NCI-H2171 (cell line): ENCODE measurements around the gene AGAP1.

Source experiments
- DNase-seq: peaks from one replicate; lab custom pipeline; 2025; lab: John Stamatoyannopoulos, UW

Gene AGAP1

DNA sequence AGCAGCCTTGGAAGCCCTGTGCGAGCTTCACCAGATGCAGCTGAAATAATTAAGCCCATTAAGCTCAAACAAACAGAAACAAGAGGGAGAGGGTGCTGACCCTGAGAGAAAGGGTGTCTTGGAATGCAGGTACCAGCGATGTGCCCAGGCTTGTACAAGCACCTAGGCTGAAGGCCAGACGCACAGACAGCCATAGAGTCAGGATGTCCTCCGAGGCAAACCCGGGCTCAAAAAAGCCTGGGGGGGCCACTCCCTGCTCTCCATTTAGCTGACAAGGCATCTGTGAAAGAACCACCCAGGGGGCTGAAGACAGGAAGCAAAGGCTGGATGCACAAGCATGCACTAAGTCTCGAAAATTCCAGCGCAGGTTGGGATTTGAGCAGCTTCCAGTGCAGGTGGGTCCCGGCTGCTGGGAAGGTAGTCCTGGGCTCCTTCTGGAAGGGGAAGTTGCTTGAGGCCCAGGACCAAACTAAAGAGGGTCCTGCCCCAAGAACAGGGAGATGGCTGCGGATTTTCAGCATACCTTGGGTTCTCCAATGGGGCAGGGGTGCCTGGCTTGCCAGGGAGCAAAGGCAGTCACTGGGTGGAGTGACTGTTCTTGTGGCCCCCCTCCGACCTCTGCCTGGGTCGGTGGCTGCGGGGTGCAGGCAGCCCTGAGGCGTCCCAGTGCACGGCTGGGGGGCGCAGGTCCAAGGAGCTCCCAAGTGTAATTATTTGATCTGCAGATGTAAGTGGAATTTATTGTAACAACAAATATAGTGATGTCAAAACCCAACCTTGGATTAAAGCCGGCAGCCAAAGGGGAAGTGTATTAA lies 668.4 kb downstream of the AGAP1 start:
- no peak for DNase-seq

DNA sequence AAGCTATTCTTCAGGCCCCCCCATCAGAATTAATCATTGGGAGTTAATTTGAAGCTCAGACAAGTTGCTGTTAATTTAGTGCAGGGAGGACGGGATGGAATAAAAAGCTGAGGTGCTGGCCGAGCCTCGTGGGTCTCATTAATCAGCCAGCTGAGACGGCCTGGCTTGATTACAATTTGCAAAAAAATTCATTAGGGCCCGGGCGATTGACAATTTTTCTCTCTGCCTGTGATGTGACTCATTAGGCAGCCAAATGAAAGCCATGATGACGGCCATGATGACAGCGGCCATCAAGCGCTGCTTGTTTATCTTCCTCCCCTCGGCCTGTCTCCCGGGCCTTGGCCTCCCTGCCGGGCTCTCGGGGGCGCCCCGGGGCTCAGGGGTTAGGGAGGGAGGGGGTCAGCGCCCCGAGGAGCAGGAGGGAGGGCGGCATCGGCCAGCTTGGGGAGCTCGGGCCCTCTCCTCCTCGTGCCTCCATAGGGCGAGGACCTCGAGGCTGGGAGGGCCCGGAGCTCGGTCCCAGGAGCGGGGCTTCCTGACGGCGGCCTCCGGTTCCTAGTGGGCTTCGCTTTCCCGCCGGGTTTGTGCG lies 669.1 kb downstream of the AGAP1 start:
- DNase-seq, result no peak

DNA sequence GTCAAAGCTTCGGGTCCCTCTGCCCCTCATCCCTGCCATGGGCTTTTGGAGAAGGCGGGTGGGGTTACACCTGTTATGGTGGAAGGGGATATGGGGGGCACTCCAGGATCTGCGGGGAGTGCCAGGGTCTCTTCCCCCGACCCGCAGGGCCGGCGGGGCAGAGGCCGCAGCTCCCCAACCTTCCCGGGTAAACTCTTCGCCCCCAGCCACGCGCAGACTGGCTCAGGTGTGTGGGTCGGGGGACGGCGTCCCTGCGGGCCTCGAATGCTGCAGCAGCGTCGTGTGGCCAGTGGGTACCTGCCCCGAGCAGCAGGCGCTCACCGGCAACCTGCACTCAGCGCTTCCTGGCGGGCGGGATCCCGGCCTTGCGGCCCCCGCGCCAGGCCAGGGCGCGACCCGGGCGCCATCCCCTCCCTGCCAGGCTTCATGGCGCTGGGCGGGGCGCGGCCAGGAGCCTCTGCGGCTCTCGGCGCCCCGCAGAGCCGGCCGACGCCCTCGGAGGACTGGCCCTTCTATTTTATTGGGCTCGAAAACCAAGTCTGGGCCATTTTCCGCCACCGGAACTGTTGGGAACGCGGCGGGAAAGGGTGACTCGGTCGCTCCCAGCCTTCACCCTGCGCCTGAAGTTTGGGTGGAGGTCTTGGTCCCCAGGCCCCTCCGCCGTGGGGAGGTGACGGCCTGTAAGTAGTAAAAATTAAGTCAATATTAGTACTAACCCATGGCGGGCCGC lies 669.8 kb downstream of the AGAP1 start:
- no peak for DNase-seq

DNA sequence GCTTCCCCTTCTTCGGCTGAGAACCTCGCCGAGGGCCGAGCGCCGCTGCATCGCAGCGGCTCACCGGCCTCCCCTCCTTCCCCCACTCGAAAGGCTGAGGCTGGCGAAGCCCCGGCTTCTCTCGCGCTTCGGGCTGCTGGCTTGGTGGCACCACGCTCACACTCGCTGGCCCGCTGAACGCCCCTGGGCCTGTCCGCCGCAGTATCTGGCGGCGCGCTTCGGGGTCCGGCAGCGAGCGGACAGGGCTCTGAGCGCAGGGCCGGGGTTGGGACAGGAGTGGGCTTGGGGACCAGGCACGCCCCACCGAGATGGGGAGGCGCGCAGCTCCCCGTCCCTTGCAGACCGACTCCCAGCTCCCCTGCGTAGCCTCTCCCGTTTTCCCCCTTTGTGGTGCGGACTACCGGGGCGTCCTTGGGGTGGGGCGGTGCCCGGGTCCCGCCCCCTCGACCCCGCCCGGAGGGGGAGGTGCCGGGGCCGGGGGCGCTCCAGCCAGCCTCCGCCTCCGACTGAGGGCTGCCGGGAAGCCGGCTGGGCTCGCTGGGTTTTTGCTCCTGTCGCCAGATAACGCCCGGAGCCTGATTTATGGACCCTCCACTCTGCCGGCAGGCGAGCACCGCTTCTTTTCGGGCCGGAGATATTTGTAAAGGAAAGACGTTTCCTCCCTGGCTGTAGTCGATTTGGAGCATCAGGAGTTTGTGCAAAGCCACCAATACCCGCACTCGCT lies 670.5 kb downstream of the AGAP1 start:
- DNase-seq, result no peak

DNA sequence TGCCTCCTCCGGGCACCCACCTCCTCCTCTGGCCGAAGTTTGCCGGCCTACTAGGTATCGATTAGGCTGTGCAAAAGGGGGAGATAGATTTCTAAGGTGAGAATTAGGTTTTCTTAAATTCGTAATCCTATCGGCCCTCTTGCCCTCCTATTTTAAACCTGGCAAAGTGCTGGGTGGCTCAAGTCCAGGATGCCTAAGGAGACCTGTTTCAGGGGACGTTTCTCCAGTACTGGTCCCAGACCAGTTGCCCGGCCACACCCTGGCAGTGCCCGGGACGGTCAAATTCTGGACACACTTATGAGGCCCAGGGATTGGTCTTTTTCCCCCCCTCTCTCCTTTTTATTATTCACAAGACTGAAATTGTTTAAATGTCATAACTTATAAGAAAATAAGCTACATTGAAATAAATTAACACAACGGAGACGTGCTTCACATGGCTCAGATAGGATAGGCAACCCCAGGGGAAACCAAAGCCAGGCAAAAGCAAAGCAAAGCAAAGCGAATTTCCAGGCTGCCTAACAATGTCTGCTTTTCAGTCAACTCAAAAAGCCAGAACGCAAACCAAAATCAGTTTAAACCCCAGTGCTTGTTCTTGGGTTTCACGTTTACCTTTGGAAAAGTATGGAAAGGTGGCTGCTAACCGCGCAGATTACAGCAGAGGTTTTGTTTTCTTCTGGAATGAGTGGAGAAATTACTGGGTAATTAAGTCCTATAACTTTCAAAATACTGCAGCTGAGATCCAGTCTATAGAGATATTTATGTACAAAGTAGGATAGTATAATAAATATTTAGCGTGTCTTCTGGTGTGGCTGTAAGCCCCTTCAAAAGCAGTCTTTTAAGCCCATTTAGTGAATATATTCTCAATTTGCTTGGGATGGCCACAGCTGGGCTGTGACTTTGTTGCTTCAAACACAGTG lies 671.3 kb downstream of the AGAP1 start:
- no peak for DNase-seq

DNA sequence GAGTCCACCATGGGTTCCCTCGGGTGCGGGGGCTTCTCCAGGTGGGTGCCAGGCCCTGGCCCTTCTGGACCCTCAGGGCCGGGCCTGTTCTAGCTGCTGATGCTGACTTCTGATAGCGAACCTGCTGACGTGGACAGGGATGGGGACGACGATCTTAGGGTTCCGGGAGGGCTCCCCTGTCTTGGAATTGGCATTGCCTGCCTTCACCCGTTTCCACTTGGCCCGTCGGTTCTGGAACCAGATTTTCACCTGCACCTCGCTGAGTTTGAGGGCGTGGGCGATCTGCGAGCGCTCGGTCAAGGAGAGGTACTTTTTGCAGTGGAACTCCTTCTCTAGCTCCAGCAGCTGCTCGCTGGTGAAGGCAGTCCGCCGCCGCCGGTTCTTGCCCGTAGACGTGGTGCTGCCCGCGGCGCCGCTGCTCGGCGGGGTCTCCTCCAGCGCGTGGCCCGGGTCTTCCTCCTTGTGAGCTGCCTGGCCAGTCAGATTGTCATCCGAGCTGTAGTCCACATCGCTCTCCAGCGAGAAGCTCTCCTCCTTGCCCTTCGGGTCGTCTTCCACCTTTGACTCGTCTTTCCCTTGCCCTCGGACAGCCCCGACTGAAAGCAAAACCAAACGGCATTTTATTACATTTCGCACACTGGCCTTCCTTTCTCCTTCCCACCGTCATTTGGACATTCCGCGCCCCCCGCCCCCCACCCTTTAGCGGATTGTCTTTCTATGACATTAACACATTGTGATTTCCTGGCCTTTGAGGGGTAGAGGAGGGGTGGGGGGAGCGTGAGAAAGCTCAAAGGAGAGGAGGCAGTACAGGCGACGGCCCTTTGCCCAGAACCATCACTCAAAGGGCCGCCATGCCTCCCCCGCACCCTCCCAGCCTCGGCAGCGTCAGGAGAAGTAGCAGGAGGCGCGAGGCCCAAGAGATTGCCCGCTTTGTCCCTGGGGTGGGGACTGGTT lies 672.3 kb downstream of the AGAP1 start:
- DNase-seq, result no peak

DNA sequence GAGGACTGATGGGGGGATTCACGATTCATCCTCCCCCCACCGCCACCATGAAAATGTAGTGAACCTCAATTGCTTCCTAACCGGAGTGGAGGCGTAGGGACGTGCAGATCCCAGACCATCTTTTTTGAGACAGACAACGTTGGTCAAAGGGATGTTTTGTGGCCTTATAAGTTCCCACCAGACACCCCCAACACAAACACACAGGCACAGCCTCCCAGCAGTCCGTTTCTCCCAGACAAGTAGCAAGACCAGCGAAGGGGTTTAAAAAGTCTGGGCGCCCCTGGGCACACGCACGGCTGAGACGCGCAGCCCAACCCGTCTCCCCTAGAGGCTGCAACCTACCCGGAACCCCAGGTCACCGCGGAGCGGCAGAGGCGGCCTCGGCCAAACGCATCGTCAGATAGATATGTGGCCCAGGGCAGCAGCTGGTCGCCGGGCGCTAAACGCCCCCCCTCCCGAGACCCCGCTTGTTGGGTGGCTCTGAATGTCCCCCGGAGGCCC lies 673.0 kb downstream of the AGAP1 start:
- no peak for DNase-seq

DNA sequence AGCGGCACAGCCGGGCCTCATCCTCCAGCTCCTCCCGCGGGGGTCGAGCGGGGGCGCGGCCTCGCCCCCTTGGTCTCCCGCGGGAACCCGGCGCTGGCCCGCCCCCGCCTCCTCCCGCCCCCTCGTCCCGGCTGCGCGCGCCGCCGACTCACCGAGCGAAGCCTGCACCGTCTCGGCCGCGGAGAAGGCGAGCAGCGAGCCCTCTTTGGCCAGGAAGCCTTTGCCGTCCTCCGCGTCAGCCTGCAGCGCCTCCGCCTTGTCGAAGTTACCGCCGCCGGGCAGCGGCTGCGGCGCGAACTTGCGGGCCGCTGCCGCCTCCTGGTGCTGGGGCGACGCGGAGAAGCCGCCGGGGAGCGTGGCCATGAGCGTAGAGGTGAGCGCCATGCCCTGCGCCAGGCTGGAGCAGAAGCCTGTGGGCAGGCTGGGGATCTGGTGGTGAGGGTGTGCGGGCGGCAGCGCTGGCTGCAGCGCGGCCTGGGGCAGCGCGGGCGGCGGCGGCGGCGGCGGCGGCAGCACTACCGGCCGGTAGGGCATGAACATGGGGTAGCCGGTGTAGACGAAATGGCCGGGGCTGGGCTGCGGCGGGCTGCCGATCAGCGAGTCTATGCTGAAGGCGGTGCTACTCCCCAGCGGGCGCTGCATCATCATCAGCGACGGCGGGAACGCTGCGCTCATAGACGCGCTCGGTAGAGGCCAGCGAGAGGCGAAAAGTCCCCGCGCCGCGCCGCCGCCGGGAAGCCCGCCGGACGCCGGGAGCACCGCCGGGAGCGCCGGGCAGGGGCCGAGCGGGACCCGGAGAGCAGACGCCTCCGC lies 673.7 kb downstream of the AGAP1 start:
- DNase-seq, result no peak

DNA sequence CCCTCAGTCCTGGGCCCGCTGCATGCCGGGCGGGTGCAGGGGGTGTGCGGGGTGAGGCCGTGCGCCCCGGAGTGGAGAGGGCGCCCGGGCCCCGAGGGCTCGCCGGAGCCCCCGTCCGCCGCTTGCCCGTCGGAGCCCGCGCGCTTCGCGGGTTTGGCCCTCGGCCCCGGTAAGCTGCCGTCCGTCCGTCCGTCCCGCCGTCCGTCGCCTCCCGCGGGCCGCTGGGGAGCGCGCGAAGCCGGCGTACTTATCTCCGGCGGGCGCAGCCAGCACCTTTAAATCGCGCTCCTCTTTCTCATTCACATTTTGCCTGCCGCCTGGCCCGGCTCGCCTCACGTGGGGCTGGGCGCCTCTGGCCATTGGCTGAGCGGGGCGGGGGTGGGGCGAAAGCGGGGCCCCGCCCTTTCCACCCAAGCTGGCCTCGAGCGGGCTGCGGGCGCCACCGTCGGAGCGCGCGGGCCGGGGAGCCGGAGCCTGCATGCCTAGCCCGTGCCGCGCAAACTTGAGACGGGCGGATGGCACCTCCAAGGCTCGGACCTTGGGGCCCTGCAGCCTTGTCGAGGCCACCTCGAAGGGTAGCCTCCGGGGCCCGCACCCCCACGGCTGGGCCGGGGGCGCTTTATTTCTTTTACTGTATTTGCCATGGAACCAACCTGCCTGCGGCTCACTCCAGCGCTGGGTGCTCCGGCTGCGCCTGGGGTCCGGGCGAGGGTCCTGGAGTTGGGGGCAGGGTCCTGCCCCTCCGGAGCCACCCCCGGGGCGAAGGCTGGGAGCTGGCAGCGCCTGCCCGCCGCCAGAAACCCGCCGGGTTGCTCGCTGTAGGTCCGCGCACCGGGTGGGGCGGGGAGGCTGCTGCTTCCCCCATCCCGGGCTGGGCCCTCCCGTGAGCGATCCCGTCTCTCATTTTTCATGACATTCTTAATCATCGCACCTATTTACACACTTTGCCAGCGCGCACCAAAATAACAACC lies 674.6 kb downstream of the AGAP1 start, which contains the start of gene GBX2:
Gene GBX2 (minus strand): TSS at position 277 of the 971 bp plus-strand sequence. CDS start 415 bp downstream, outside the sequence.
- DNase-seq, result peak; percentile 75

DNA sequence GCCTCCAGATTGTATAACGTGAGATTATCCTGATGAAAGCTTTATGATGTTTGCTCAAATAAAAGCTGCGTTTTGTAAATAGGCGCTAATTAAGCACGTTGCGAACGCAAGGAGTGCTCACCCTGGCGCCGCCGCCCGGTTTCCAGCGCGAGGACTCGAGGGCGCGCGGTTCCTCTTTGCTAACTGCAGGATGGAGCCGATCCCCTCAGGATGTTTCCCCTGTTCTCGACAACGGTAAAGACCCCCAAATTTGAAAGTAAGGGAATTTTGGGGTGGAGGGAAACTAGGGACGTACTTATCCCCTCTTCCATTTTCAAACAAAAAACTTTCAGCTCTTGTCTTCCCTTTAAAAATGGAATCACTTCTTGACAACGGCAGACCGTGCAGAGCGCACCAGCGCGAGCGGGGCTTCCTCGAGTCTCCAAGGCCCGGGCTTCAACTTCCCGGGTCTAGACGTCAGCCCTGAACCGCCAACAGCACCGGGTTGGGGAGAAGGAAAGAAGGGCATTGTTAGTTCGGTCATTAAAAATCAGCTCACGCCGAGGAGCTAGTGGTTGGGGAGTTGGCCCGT lies 675.4 kb downstream of the AGAP1 start:
- no peak for DNase-seq

DNA sequence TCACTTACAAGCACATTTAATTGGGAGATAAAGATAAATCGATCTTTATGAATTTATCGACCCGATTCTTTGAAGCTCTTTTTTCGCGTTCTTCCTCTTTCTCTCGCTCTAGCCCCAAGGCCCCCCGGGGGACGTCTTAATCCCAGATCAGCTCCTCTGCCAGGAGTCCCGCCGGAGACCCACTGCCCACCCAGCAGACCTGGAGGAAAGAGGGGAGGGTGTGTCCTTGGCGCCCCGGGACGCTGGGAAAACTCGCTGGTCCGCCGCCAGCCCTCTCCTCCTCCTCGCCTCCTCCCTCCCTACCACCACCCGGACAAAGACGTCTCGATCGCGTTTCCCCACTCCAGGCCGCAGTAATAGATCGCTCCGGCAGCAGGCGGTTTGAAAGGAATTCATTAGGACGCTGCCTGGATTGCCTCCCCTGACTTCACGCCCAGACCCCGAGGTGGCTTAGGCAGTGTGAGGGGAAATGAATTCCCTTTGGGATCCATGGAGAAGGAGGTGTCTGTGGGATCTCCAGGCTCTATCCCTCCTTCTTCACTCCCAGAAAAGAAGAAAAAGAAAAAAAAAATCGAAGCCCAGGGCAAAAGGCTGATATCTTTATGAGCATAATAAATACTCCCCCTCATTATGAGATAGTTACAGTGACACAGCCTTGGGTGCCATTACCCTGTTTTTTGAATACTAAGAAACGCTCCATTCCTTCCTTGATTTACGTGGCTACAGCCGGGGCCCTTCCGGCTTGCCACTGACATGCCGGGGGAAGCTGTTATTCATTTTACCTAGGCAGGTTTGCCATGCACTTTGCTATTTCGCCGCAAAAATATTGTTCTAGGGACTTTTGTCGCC lies 676.1 kb downstream of the AGAP1 start:
- DNase-seq, result no peak

DNA sequence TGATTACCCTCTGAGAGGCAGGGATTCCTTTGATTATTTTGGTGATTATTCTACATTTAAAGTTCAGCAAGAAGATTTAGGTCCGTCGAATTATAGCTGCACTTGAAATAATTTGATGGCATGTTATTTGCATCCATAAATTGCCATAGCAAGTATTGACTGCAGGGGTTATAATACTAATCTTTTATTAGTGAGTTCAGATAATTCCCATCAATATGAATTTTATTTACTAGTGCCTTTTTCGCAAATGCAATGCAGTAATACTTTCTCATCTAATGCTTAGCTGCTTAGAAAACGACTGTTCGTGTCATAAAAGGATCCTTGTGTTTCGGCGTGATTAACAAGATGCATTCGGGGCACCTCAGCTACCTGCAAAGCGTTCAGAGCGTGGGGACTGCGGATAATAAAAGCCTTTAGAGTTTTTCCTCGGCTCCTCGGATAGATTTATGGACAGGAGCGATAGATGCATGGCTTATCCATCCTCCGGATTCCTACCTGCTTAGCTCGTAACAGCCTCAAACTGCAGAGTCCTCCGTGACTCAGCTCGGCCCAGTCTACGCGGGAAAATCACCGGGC lies 676.8 kb downstream of the AGAP1 start:
- no peak for DNase-seq

DNA sequence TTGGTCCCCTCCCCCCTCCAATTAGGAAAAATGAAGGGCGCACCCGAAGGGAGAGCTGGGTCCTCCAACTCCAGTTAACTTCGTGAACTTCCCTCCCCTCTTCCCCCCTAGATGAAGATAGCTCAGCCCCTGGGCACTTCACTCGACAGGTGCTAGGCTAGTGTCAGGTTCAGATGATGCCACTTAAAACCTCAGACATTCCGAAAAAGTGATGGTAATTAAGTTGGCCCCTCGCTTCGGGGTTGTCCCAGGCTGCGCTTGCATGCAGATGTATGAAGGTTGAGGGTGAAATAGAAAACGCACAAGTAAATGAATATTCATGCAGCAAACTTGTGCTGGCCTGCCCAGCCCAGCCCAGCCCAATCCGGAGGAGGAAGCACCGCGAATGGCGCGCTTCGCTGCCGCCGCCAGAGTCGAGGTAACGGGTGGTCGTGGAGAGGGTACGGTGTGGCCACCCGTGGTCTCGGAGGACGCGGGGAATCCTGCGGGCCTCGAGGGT lies 677.4 kb downstream of the AGAP1 start:
- DNase-seq, result no peak

DNA sequence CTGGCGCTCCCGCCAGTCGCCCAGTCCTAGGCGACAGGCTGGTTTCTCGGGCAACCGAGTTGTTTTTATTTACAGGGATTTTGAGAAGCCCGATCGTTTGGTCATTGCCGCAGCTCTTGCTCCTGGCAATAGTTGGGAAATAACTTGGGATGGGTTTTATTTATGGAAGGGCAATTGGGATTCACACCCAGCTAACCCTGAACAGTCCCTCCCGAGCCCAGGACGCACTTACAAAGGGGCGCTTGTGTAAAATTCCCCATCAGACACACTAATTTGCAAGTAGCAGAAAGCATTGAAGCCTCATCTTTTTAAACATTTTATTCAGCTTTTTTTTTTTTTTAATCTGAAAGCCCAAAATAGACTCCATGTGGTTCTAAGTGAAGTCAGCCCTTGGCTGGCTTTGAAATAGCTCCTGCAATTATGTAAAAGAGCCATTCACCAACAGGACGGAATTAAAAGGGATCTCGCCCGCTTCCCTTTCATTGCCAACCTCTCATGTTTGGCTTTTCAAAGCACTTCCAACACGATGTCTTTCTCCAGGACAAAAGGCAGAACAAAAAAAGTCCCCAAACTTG lies 677.9 kb downstream of the AGAP1 start:
- no peak for DNase-seq

DNA sequence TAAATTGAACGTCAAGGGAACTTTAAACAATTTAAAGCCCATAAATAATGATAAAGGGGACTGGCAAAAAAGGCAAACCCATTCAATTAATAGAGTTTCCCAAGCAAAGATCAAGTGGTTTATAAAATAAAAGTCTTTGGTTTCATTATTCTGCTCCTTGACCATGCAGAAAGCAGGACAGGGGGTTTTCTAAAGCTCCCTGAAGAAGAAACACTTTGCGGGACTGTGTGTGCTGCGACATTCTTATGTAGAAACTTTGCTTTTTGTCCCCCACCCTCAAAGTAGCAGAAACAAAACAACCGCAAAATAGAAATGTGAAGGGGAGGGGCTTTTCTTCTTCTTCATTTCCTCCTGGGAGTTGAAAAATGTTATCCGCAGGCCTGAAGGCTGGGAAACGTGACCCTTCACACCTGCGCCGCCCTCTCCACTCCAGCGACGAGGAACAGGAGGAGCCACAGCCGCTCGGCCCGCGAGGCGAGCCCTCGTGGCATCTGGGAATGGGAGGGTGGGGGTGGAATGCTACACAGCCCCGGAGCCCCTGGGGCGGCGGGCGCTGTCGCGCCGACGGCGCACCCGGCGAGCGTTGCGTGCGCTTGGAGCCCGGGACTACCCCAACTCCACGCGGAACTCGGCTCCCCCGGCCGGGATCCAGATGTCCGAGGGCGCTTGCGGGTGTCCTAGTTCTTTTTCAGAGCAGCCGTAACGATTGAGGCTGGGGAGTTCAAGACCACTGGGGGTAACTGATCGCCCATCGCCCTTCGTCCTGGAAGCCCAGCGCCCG lies 678.6 kb downstream of the AGAP1 start:
- no peak for DNase-seq
